HCT116 (cell line): ENCODE results near the gene PTPN7. TPM values are rescaled to one million over a fixed set of nuclear protein-coding genes. Genes with fewer than 3 reads are reported as not detected.
A peak's percentile ranks its signal among the peaks of the same experiment; 100 is the strongest.

Experiments
- ATAC-seq: fragments of 200-7000 bp; cut with Tn5 transposase; 2 replicates; pipeline ENCODE4 v1.9.1; 2020; ENCODE audit warnings: mild to moderate bottlenecking, moderate library complexity
- BruUV-seq: library from RNA; stranded (reverse); fragments of 400-500 nt; replicated peaks from 2 replicates; lab custom pipeline; 2021; lab: Mats Ljungman, UMichigan
- CTCF ChIA-PET: fragments of 300-600 bp; sonication (Branson Sonifier 250); formaldehyde crosslinking; loops from one replicate; lab custom pipeline; 2021; ENCODE audit warnings: antibody characterized with exemption; lab: Charles Lee
- POLR2A ChIA-PET: fragments of 300-600, 350-600 bp; sonication (Branson Sonifier 250); formaldehyde crosslinking; loops from one replicate; lab custom pipeline; 2021; ENCODE audit warnings: antibody characterized with exemption; lab: Charles Lee
- RAD21 ChIA-PET, 2 experiments: fragments of 300-600 bp; sonication (Branson Sonifier 250); formaldehyde crosslinking; loops; one replicate each; lab custom pipeline; 2023; ENCODE audit warnings: low total read pairs in 2 of 2; ENCODE audit not compliant: uncharacterized antibody in 2 of 2, unreplicated experiment in 2 of 2, low non-redundant PET in 1 of 2; lab: Charles Lee
- DNase-seq: peaks from one replicate; pipeline ENCODE4 v3.0.0-alpha.2; 2010; ENCODE audit warnings: low read depth, low spot score
- H2AFZ ChIP-seq: fragments of 200-600 bp; shearing (Covaris generic), sonication (generic); 2 replicates; pipeline ENCODE4 v1.6.1; 2017; ENCODE audit warnings: low read depth, mixed run types, mixed read lengths, antibody characterized with exemption, low read length; ENCODE audit not compliant: poor library complexity, severe bottlenecking
- H3K27ac ChIP-seq: 2 replicates; pipeline ENCODE4 v1.5.1; 2012; ENCODE audit warnings: low read depth, low read length
- H3K27me3 ChIP-seq: fragments of 200-600 bp; sonication (generic); 2 replicates; pipeline ENCODE4 v1.6.1; 2016; ENCODE audit warnings: mixed run types, low read length, mixed read lengths; ENCODE audit not compliant: insufficient read depth
- H3K36me3 ChIP-seq, 2 experiments: fragments of 200-500 bp in 1 of 2; fragments of 200-600 bp in 1 of 2; sonication (Bioruptor generic) in 1 of 2; sonication (generic) in 1 of 2; 2 replicates each; pipeline versions ENCODE4 v1.5.1 to v1.6.1; 2014 to 2016; ENCODE audit warnings: low read length in 2 of 2, inconsistent platforms in 1 of 2, mixed read lengths in 1 of 2, mixed run types in 1 of 2; ENCODE audit not compliant: insufficient read depth in 2 of 2, control insufficient read depth in 1 of 2
- H3K4me1 ChIP-seq, 2 experiments: fragments of 200-600 bp in 1 of 2; sonication (generic) in 1 of 2; 2 replicates each; pipeline versions ENCODE4 v1.5.1 to v1.6.1; 2012 to 2017; ENCODE audit warnings: low read length in 2 of 2, inconsistent platforms in 1 of 2, mild to moderate bottlenecking in 1 of 2, mixed read lengths in 1 of 2, mixed run types in 1 of 2, moderate library complexity in 1 of 2; ENCODE audit not compliant: insufficient read depth in 2 of 2, control insufficient read depth in 1 of 2
- H3K4me2 ChIP-seq: fragments of 200-600 bp; sonication (generic); 2 replicates; pipeline ENCODE4 v1.6.1; 2017; ENCODE audit warnings: mixed run types, low read length, mixed read lengths
- H3K4me3 ChIP-seq, 2 experiments: fragments of 200-600 bp in 1 of 2; sonication (generic) in 1 of 2; replicated peaks in 1 of 2; 2 replicates each; pipeline ENCODE4 v1.5.1; 2011 to 2016; ENCODE audit warnings: low read length in 2 of 2, control low read depth in 1 of 2, low read depth in 1 of 2, mild to moderate bottlenecking in 1 of 2, mixed read lengths in 1 of 2, mixed run types in 1 of 2
- H3K79me2 ChIP-seq: fragments of 200-600 bp; sonication (generic); 2 replicates; pipeline ENCODE4 v1.6.1; 2017; ENCODE audit warnings: mild to moderate bottlenecking, mixed run types, low read length, moderate library complexity, mixed read lengths; ENCODE audit not compliant: insufficient read depth
- H3K9ac ChIP-seq: fragments of 200-600 bp; sonication (generic); 2 replicates; pipeline ENCODE4 v1.6.1; 2016; ENCODE audit warnings: low read length, mixed read lengths
- H3K9me2 ChIP-seq: fragments of 200-600 bp; sonication (generic), shearing (Covaris generic); 2 replicates; pipeline ENCODE4 v1.6.1; 2017; ENCODE audit warnings: mixed run types, mild to moderate bottlenecking, moderate library complexity; ENCODE audit not compliant: insufficient read depth
- H3K9me3 ChIP-seq, 2 experiments: fragments of 200-500 bp in 1 of 2; fragments of 200-600 bp in 1 of 2; sonication (Bioruptor generic) in 1 of 2; sonication (generic) in 1 of 2; 2 replicates each; pipeline ENCODE4 v1.6.1; 2014 to 2017; ENCODE audit warnings: low read length in 2 of 2, mixed read lengths in 2 of 2, inconsistent platforms in 1 of 2, low read depth in 1 of 2, mild to moderate bottlenecking in 1 of 2, mixed run types in 1 of 2, moderate library complexity in 1 of 2; ENCODE audit not compliant: control insufficient read depth in 1 of 2, insufficient read depth in 1 of 2
- H4K20me1 ChIP-seq: fragments of 200-600 bp; sonication (generic), shearing (Covaris generic); 2 replicates; pipeline ENCODE4 v1.6.1; 2017; ENCODE audit warnings: mixed run types, mild to moderate bottlenecking, moderate library complexity; ENCODE audit not compliant: insufficient read depth
- CEBPB ChIP-seq: IDR thresholded peaks from 2 replicates; pipeline ENCODE4 v1.6.1; 2012; ENCODE audit warnings: low read depth
- EGR1 ChIP-seq: IDR thresholded peaks from 2 replicates; pipeline ENCODE4 v1.6.1; 2012; ENCODE audit warnings: low read depth
- ELF1 ChIP-seq: IDR thresholded peaks from 2 replicates; pipeline ENCODE4 v1.6.1; 2012; ENCODE audit warnings: low read depth, borderline replicate concordance
- EZH2 ChIP-seq: fragments of 200-600 bp; sonication (generic); IDR thresholded peaks from 2 replicates; pipeline ENCODE4 v1.6.1; 2017; ENCODE audit warnings: antibody characterized with exemption, mixed run types
- FOSL1 ChIP-seq: IDR thresholded peaks from 2 replicates; pipeline ENCODE4 v1.6.1; 2012; ENCODE audit warnings: low read depth
- JUND ChIP-seq: IDR thresholded peaks from 2 replicates; pipeline ENCODE4 v1.6.1; 2012
- POLR2A ChIP-seq: IDR thresholded peaks from 2 replicates; pipeline ENCODE4 v1.7.0; 2011; ENCODE audit warnings: borderline replicate concordance; ENCODE audit not compliant: insufficient read depth, insufficient read length; ENCODE audit errors: extremely low read depth
- POLR2AphosphoS5 ChIP-seq: IDR thresholded peaks from 2 replicates; pipeline ENCODE4 v1.6.1; 2011; ENCODE audit warnings: mild to moderate bottlenecking, low read depth, low read length, moderate library complexity
- SIN3A ChIP-seq: IDR thresholded peaks from 2 replicates; pipeline ENCODE4 v1.6.1; 2012; ENCODE audit warnings: low read depth
- SRF ChIP-seq: IDR thresholded peaks from 2 replicates; pipeline ENCODE4 v1.6.1; 2012; ENCODE audit warnings: low read depth
- TCF7L2 ChIP-seq: IDR thresholded peaks from 2 replicates; pipeline ENCODE4 v1.7.0; 2011; ENCODE audit warnings: borderline replicate concordance, inconsistent platforms; ENCODE audit not compliant: insufficient read depth, insufficient read length; ENCODE audit errors: extremely low read depth
- YY1 ChIP-seq: IDR thresholded peaks from 2 replicates; pipeline ENCODE4 v1.6.1; 2011; ENCODE audit warnings: low read length, low read depth, moderate library complexity, mild to moderate bottlenecking; ENCODE audit not compliant: insufficient replicate concordance; ENCODE audit errors: extremely low read depth
- ZFX ChIP-seq: fragments of 450-650 bp; IDR thresholded peaks from 2 replicates; pipeline ENCODE4 v1.6.1; 2017
- ZNF274 ChIP-seq: fragments of 200-500 bp; sonication (Bioruptor generic); IDR thresholded peaks from 2 replicates; pipeline ENCODE4 v1.6.1; 2014; ENCODE audit warnings: mild to moderate bottlenecking, low read depth, low read length, inconsistent platforms
- intact Hi-C: fragments of 100-400 bp; cut with micrococcal nuclease; formaldehyde crosslinking; loops from 2 replicates; pipeline ENCODE4 v1.10.0; 2022
- total RNA-seq: library from RNA; stranded (reverse); gene quantifications from one replicate; pipeline ENCODE4 v1.2.1, GENCODE V29; 2021; ENCODE audit not compliant: unreplicated experiment
- TF ChIP-seq, protein P1 (sequence below): IDR thresholded peaks from 2 replicates; pipeline ENCODE4 v1.6.1; 2012; ENCODE audit warnings: low read depth
- TF ChIP-seq, protein P2 (sequence below): IDR thresholded peaks from 2 replicates; pipeline ENCODE4 v1.6.1; 2012
- TF ChIP-seq, protein P3 (sequence below): IDR thresholded peaks from 2 replicates; pipeline ENCODE4 v1.6.1; 2012

PTPN7 gene
- total RNA-seq, 1 experiment from 2014 or later: 0.76 TPM

DNA sequence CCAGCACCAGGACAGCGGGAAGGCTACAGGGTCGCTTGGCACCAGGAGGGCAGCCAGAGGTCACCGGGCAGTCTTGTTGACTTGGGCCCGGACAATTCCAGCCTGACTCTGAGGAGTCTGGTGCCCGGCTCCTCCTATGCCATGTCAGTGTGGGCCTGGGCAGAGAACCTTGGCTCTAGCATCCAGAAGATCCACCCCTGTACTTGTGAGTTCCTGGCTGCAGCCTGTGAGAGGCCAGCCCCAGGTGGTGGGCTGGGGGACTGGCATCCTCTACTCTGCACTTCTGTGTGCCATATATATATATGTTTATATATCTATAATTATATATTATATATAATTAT, 11.6 kb upstream of the PTPN7 start:
- RAD21 ChIA-PET: no interaction called here
- TF ChIP-seq ZNF274: no peak

DNA sequence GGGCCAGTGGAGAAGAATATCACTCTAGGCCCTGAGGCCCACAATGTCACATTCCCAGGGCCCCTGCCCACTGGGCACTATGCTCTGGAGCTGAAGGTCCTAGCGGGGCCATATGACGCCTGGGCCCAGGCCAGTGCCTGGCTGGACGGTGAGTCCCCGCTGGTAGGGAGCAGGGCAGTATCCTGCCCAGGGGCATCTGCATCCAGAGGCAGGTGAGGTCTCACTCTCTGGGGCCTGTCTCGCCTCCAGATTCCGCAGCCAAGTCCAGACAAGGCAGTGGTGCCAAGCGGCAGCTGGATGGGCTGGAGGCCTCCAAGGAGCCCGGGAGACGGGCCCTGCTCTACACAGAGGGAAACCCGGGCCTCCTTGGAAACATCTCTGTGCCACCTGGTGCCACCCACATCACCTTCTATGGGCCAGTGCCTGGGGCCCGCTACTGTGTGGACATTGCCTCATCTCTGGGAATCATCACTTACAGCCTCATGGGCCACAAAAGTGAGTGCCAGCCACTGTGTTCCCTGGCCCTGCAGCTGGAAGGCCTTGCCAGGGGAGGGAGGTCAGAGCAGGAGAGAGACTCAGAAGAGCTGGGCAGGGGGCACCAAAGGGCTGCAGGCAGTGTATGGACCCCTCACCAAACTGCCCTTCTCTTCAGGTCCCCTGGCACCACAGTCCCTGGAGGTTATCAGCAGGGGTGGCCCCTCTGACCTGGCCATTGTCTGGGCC, 11.1 kb upstream of the PTPN7 start:
- Histone ChIP-seq H3K4me3 (no peak overlapping the region), H3K4me2 (no peak overlapping the region), H2AFZ (no peak overlapping the region), H3K36me3 (no peaks in the 10 kb centered on the region), H4K20me1 (no peaks in the 10 kb centered on the region), H3K9ac (no peak overlapping the region), H3K27me3 (no peaks in the 10 kb centered on the region), H3K9me3 (no peaks in the 10 kb centered on the region), H3K4me1 (no peaks in the 10 kb centered on the region), H3K79me2 (no peaks in the 10 kb centered on the region), H3K9me2 (no peaks in the 10 kb centered on the region), H3K27ac (no peak overlapping the region)
- DNase-seq (no peak), ATAC-seq (no peak)
- RAD21 ChIA-PET: no interaction called here
- intact Hi-C loops: no loop called here
- BruUV-seq: no TSS peak
- CTCF ChIA-PET: interaction anchor here (0.6 kb wide), 1 partner anchor 67 kb away, joined by 3 read pairs; no protein-coding TSS in a partner anchor
- POLR2A ChIA-PET: no interaction called here
- no peak for TF ChIP-seq ELF1
- TF ChIP-seq ZFX: no peak
- TF ChIP-seq CEBPB: no peak
- no peak for TF ChIP-seq YY1
- TF ChIP-seq, protein P1, sequence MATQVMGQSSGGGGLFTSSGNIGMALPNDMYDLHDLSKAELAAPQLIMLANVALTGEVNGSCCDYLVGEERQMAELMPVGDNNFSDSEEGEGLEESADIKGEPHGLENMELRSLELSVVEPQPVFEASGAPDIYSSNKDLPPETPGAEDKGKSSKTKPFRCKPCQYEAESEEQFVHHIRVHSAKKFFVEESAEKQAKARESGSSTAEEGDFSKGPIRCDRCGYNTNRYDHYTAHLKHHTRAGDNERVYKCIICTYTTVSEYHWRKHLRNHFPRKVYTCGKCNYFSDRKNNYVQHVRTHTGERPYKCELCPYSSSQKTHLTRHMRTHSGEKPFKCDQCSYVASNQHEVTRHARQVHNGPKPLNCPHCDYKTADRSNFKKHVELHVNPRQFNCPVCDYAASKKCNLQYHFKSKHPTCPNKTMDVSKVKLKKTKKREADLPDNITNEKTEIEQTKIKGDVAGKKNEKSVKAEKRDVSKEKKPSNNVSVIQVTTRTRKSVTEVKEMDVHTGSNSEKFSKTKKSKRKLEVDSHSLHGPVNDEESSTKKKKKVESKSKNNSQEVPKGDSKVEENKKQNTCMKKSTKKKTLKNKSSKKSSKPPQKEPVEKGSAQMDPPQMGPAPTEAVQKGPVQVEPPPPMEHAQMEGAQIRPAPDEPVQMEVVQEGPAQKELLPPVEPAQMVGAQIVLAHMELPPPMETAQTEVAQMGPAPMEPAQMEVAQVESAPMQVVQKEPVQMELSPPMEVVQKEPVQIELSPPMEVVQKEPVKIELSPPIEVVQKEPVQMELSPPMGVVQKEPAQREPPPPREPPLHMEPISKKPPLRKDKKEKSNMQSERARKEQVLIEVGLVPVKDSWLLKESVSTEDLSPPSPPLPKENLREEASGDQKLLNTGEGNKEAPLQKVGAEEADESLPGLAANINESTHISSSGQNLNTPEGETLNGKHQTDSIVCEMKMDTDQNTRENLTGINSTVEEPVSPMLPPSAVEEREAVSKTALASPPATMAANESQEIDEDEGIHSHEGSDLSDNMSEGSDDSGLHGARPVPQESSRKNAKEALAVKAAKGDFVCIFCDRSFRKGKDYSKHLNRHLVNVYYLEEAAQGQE: no peak
- no peak for TF ChIP-seq SIN3A
- no peak for TF ChIP-seq POLR2AphosphoS5
- no peak for TF ChIP-seq TCF7L2
- TF ChIP-seq, protein P2, sequence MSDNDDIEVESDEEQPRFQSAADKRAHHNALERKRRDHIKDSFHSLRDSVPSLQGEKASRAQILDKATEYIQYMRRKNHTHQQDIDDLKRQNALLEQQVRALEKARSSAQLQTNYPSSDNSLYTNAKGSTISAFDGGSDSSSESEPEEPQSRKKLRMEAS: no peak
- TF ChIP-seq FOSL1: no peak
- no peak for TF ChIP-seq ZNF274
- TF ChIP-seq JUND: no peak
- TF ChIP-seq, protein P3, sequence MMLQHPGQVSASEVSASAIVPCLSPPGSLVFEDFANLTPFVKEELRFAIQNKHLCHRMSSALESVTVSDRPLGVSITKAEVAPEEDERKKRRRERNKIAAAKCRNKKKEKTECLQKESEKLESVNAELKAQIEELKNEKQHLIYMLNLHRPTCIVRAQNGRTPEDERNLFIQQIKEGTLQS: no peak
- no peak for TF ChIP-seq EGR1
- no peak for TF ChIP-seq POLR2A
- no peak for TF ChIP-seq SRF
- no peak for TF ChIP-seq EZH2

More for the DNA sequence above, 11.6 kb upstream of the PTPN7 start:
- no peaks in the 10 kb centered on the region for H3K9me3 ChIP-seq
- no TSS peak for BruUV-seq
- H3K9ac ChIP-seq: no peak overlapping the region
- no peaks in the 10 kb centered on the region for H3K27me3 ChIP-seq
- no peak overlapping the region for H2AFZ ChIP-seq
- no peaks in the 10 kb centered on the region for H4K20me1 ChIP-seq
- H3K27ac ChIP-seq: no peak overlapping the region
- H3K79me2 ChIP-seq: no peaks in the 10 kb centered on the region
- ChIA-PET CTCF (no interaction called here), POLR2A (no interaction called here)
- ATAC-seq (0 out of 2 replicates have a peak, but pooled peaks have one; percentile 33), DNase-seq (no peak)
- no peaks in the 10 kb centered on the region for H3K36me3 ChIP-seq
- H3K4me1 ChIP-seq: no peaks in the 10 kb centered on the region
- intact Hi-C loops: no loop called here
- H3K4me2 ChIP-seq: no peak overlapping the region
- H3K9me2 ChIP-seq: no peaks in the 10 kb centered on the region
- H3K4me3 ChIP-seq: no peak overlapping the region
